ENCODE measurements around the gene LRRC14B.
"Not testable (repeated sequence)": the region's sequence is repeated elsewhere in the genome, so short reads cannot be mapped to it uniquely, and the experiment has no call there.

The LRRC14B gene

GRCh38 chr5:206406-206805 is 15.1 kb downstream of the LRRC14B start:
- DNase-seq (ENCODE audit: low read depth, low spot score): no peak

GRCh38 chr5:206927-207536 is 15.7 kb downstream of the LRRC14B start:
- DNase-seq (ENCODE audit: low read depth, low spot score): no peak

GRCh38 chr5:207599-207998 is 16.3 kb downstream of the LRRC14B start:
- no peak for DNase-seq (ENCODE audit: low read depth, low spot score)

- no peak for DNase-seq (ENCODE audit: low read depth, low spot score)
Measured at GRCh38 chr5:208449-209114, 17.3 kb downstream of the LRRC14B start.

GRCh38 chr5:213803-214395 is 22.6 kb downstream of the LRRC14B start:
- no peak for DNase-seq (ENCODE audit: low read depth, low spot score)

- not testable (repeated sequence) for DNase-seq (ENCODE audit: low read depth, low spot score)
Measured at GRCh38 chr5:215256-215655, 24.0 kb downstream of the LRRC14B start.

- not testable (repeated sequence) for DNase-seq (ENCODE audit: low read depth, low spot score)
Measured at GRCh38 chr5:216076-216475, 24.8 kb downstream of the LRRC14B start.

GRCh38 chr5:217494-218456 is 26.5 kb downstream of the LRRC14B start, which contains the start of the genes CCDC127 and SDHA:
Gene CCDC127 (minus strand): TSS chr5:218153. CDS start chr5:216849, 1,304 bp downstream.
Gene SDHA (plus strand): TSS chr5:218320. CDS start chr5:218356, 36 bp downstream.
- DNase-seq (ENCODE audit: low read depth, low spot score): peak; percentile 94

- no peak for DNase-seq (ENCODE audit: low read depth, low spot score)
Measured at GRCh38 chr5:218457-219291, 27.4 kb downstream of the LRRC14B start.

GRCh38 chr5:219460-219863 is 28.2 kb downstream of the LRRC14B start:
- DNase-seq (ENCODE audit: low read depth, low spot score): no peak

- DNase-seq (ENCODE audit: low read depth, low spot score): no peak
Measured at GRCh38 chr5:219991-220390, 28.7 kb downstream of the LRRC14B start.

GRCh38 chr5:222951-223715 is 31.8 kb downstream of the LRRC14B start:
- not testable (repeated sequence) for DNase-seq (ENCODE audit: low read depth, low spot score)

- no peak for DNase-seq (ENCODE audit: low read depth, low spot score)
Measured at GRCh38 chr5:223791-224190, 32.5 kb downstream of the LRRC14B start.

GRCh38 chr5:225334-225733 is 34.0 kb downstream of the LRRC14B start:
- no peak for DNase-seq (ENCODE audit: low read depth, low spot score)

GRCh38 chr5:227375-227774 is 36.1 kb downstream of the LRRC14B start:
- not testable (repeated sequence) for DNase-seq (ENCODE audit: low read depth, low spot score)

- no peak for DNase-seq (ENCODE audit: low read depth, low spot score)
Measured at GRCh38 chr5:228886-229285, 37.6 kb downstream of the LRRC14B start.

- DNase-seq (ENCODE audit: low read depth, low spot score): no peak
Measured at GRCh38 chr5:230711-231110, 39.4 kb downstream of the LRRC14B start.

GRCh38 chr5:231661-232060 is 40.4 kb downstream of the LRRC14B start:
- no peak for DNase-seq (ENCODE audit: low read depth, low spot score)

GRCh38 chr5:233426-233825 is 42.1 kb downstream of the LRRC14B start:
- DNase-seq (ENCODE audit: low read depth, low spot score): not testable (repeated sequence)

- no peak for DNase-seq (ENCODE audit: low read depth, low spot score)
Measured at GRCh38 chr5:234450-234849, 43.2 kb downstream of the LRRC14B start.
